ENCODE measurements around the gene CHID1.

CHID1 gene

DNA sequence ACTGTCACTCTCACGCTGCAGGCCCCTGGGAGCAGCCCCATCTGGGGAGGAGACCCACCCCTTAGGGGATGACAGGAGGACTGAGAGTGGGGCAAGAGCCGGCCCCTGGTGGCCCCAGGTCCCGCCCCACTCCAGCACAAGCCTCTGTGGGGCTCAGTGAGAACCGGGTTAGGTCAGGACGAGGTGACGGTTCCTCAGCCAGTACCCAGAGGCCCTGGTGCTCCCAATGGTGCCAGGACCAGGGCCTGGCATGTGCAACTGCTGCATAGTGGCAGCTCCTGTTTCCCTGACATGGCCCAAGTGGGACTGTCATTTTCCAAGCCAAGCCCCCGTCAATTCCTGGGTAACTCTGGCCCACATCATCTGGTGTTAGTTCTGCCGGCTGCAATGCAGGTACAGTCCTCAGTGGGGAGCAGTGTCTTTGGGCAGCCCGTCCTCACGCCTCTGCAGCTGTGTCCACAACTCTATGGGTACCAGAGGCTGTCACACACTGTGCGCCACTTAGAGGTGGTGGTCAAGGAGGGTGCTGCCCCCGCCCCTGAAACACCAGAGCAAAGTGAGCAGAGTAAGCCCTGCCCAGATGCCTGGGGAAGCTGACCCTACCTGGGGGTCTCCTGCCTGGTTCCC lies 15.9 kb downstream of the CHID1 start:
- H3K4me3 Mint-ChIP-seq: no peak overlapping the region

DNA sequence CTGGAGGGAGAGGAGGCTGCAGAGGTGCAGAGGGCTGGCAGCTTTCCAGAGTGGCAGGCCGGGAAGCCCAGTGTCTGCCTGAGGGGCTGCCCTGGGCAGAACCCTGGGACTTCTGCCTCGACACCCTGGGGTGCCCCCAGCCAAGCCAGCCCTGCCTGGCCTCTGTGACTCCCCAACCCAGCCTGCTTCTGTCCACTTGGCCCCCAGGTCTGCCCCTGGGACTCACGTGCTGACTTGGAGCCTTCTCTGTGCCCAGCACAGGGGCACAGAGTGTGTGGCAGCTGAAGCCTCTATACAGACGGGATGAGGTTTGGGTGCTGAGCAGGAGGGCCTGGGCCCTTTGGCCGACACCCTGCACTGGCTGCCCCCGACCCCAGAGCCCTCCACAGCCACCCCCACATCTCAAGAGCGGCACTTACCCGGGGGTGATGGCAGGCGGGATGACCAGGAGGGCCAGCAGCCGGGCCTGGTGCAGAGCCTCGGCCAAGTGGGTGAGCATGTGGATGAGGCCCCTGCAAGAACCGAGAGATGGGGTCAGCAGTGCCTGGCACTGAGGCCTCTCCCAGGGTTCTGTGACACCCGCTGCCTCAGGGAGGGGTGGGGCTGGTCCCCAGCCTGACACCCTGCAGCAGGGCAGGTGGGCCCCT lies 17.5 kb downstream of the CHID1 start:
- H3K27ac Mint-ChIP-seq: no peak overlapping the region
- no peaks in the 10 kb centered on the region for H3K27me3 Mint-ChIP-seq (ENCODE audit: low read depth)
- H3K36me3 Mint-ChIP-seq (ENCODE audit: low read depth): no peaks in the 10 kb centered on the region
- DNase-seq (ENCODE audit: low spot score): no peak
- H3K4me3 Mint-ChIP-seq: no peak overlapping the region
- H3K4me1 Mint-ChIP-seq (ENCODE audit: low read depth): no peaks in the 10 kb centered on the region
- no peaks in the 10 kb centered on the region for H3K9me3 Mint-ChIP-seq

More for the DNA sequence above, 15.9 kb downstream of the CHID1 start:
- no peaks in the 10 kb centered on the region for H3K4me1 Mint-ChIP-seq (ENCODE audit: low read depth)
- no peak for DNase-seq (ENCODE audit: low spot score)
- H3K27ac Mint-ChIP-seq: no peak overlapping the region
- no peaks in the 10 kb centered on the region for H3K36me3 Mint-ChIP-seq (ENCODE audit: low read depth)
- H3K27me3 Mint-ChIP-seq (ENCODE audit: low read depth): no peaks in the 10 kb centered on the region
- H3K9me3 Mint-ChIP-seq: no peaks in the 10 kb centered on the region

GRCh38 chr11:890794-891540 lies 19.6 kb downstream of the CHID1 start:
- H3K4me1 Mint-ChIP-seq (ENCODE audit: low read depth): no peaks in the 10 kb centered on the region
- H3K36me3 Mint-ChIP-seq (ENCODE audit: low read depth): peaks cover 3% of the 10 kb centered on the region
- H3K27me3 Mint-ChIP-seq (ENCODE audit: low read depth): no peaks in the 10 kb centered on the region
- no peak overlapping the region for H3K4me3 Mint-ChIP-seq
- H3K9me3 Mint-ChIP-seq: no peaks in the 10 kb centered on the region
- no peak overlapping the region for H3K27ac Mint-ChIP-seq
- DNase-seq (ENCODE audit: low spot score): no peak

- DNase-seq (ENCODE audit: low spot score): no peak
- no peak overlapping the region for H3K4me3 Mint-ChIP-seq
- no peaks in the 10 kb centered on the region for H3K9me3 Mint-ChIP-seq
- H3K27ac Mint-ChIP-seq: no peak overlapping the region
- H3K27me3 Mint-ChIP-seq (ENCODE audit: low read depth): no peaks in the 10 kb centered on the region
- no peaks in the 10 kb centered on the region for H3K4me1 Mint-ChIP-seq (ENCODE audit: low read depth)
- peaks cover 3% of the 10 kb centered on the region for H3K36me3 Mint-ChIP-seq (ENCODE audit: low read depth)
Measured at GRCh38 chr11:889687-890475, 20.7 kb downstream of the CHID1 start.

GRCh38 chr11:889257-889656 lies 21.4 kb downstream of the CHID1 start:
- no peaks in the 10 kb centered on the region for H3K27me3 Mint-ChIP-seq (ENCODE audit: low read depth)
- no peak overlapping the region for H3K4me3 Mint-ChIP-seq
- H3K4me1 Mint-ChIP-seq (ENCODE audit: low read depth): no peaks in the 10 kb centered on the region
- H3K9me3 Mint-ChIP-seq: no peaks in the 10 kb centered on the region
- H3K36me3 Mint-ChIP-seq (ENCODE audit: low read depth): peaks cover 3% of the 10 kb centered on the region
- DNase-seq (ENCODE audit: low spot score): no peak
- H3K27ac Mint-ChIP-seq: no peak overlapping the region

GRCh38 chr11:888310-889212 lies 22.0 kb downstream of the CHID1 start:
- peaks cover 3% of the 10 kb centered on the region for H3K36me3 Mint-ChIP-seq (ENCODE audit: low read depth)
- no peaks in the 10 kb centered on the region for H3K27me3 Mint-ChIP-seq (ENCODE audit: low read depth)
- no peaks in the 10 kb centered on the region for H3K4me1 Mint-ChIP-seq (ENCODE audit: low read depth)
- H3K9me3 Mint-ChIP-seq: no peaks in the 10 kb centered on the region
- no peak overlapping the region for H3K27ac Mint-ChIP-seq
- no peak overlapping the region for H3K4me3 Mint-ChIP-seq
- DNase-seq (ENCODE audit: low spot score): no peak

GRCh38 chr11:887589-887988 lies 23.0 kb downstream of the CHID1 start:
- no peaks in the 10 kb centered on the region for H3K27me3 Mint-ChIP-seq (ENCODE audit: low read depth)
- no peaks in the 10 kb centered on the region for H3K4me1 Mint-ChIP-seq (ENCODE audit: low read depth)

GRCh38 chr11:886568-886967 lies 24.0 kb downstream of the CHID1 start:
- Mint-ChIP-seq H3K36me3 (ENCODE audit: low read depth) (peaks cover 8% of the 10 kb centered on the region), H3K27ac (no peak overlapping the region), H3K4me3 (no peak overlapping the region), H3K4me1 (ENCODE audit: low read depth) (no peaks in the 10 kb centered on the region), H3K27me3 (ENCODE audit: low read depth) (no peaks in the 10 kb centered on the region), H3K9me3 (no peaks in the 10 kb centered on the region)
- DNase-seq (ENCODE audit: low spot score): no peak

More at GRCh38 chr11:887589-887988, 23.0 kb downstream of the CHID1 start:
- Mint-ChIP-seq H3K4me3 (no peak overlapping the region), H3K9me3 (no peaks in the 10 kb centered on the region), H3K27ac (no peak overlapping the region), H3K36me3 (ENCODE audit: low read depth) (peaks cover 4% of the 10 kb centered on the region)
- no peak for DNase-seq (ENCODE audit: low spot score)

DNA sequence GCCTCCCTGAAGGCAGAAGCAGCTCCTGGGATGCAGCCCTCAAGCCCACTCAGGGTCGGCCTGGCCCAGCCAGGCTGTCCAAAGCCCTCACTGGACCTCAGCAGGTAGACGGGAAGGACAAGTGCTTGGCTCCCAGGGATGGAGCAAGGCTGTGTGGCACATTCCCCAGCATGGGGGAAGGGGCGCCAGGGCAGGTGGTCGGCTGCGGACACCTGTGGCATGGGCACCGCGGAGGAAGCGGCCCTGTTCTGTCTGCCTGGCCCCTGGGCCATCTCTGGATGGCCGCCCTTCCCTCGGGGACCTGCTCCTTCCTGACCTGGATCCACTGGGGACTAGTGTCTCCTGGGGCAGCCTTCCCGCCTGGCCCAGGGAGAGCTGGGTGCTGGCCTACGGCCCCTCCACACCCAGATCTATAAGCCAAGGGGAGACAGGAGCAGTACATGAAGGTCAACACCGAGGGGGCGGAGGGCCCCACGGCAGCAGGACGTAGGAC lies 26.0 kb downstream of the CHID1 start:
- Mint-ChIP-seq H3K27me3 (ENCODE audit: low read depth) (no peaks in the 10 kb centered on the region), H3K36me3 (ENCODE audit: low read depth) (peaks cover 8% of the 10 kb centered on the region), H3K4me1 (ENCODE audit: low read depth) (no peaks in the 10 kb centered on the region), H3K27ac (no peak overlapping the region), H3K4me3 (no peak overlapping the region), H3K9me3 (no peaks in the 10 kb centered on the region)
- no peak for DNase-seq (ENCODE audit: low spot score)

- Mint-ChIP-seq H3K27ac (no peak overlapping the region), H3K9me3 (no peaks in the 10 kb centered on the region), H3K4me3 (no peak overlapping the region), H3K36me3 (ENCODE audit: low read depth) (peaks cover 11% of the 10 kb centered on the region), H3K4me1 (ENCODE audit: low read depth) (no peaks in the 10 kb centered on the region), H3K27me3 (ENCODE audit: low read depth) (no peaks in the 10 kb centered on the region)
- DNase-seq (ENCODE audit: low spot score): no peak
Measured at GRCh38 chr11:883527-883926, 27.1 kb downstream of the CHID1 start.

- Mint-ChIP-seq H3K27me3 (ENCODE audit: low read depth) (no peaks in the 10 kb centered on the region), H3K4me1 (ENCODE audit: low read depth) (no peaks in the 10 kb centered on the region), H3K4me3 (no peak overlapping the region), H3K27ac (no peak overlapping the region), H3K9me3 (no peaks in the 10 kb centered on the region), H3K36me3 (ENCODE audit: low read depth) (peaks cover 11% of the 10 kb centered on the region)
- no peak for DNase-seq (ENCODE audit: low spot score)
Measured at GRCh38 chr11:882596-882995, 28.0 kb downstream of the CHID1 start.

GRCh38 chr11:880447-880846 lies 30.2 kb downstream of the CHID1 start:
- Mint-ChIP-seq H3K9me3 (no peaks in the 10 kb centered on the region), H3K4me3 (no peak overlapping the region), H3K27ac (no peak overlapping the region), H3K36me3 (ENCODE audit: low read depth) (peaks cover 8% of the 10 kb centered on the region), H3K4me1 (ENCODE audit: low read depth) (no peaks in the 10 kb centered on the region), H3K27me3 (ENCODE audit: low read depth) (no peaks in the 10 kb centered on the region)
- no peak for DNase-seq (ENCODE audit: low spot score)

GRCh38 chr11:877565-877964 lies 33.0 kb downstream of the CHID1 start:
- H3K36me3 Mint-ChIP-seq (ENCODE audit: low read depth): peaks cover 7% of the 10 kb centered on the region
- H3K27ac Mint-ChIP-seq: no peak overlapping the region
- peak; percentile 12 for DNase-seq (ENCODE audit: low spot score)
- H3K27me3 Mint-ChIP-seq (ENCODE audit: low read depth): no peaks in the 10 kb centered on the region
- no peaks in the 10 kb centered on the region for H3K9me3 Mint-ChIP-seq
- no peak overlapping the region for H3K4me3 Mint-ChIP-seq
- no peaks in the 10 kb centered on the region for H3K4me1 Mint-ChIP-seq (ENCODE audit: low read depth)

Measured in T-helper 2 cell treated with Interferon-gamma antibody and Interleukin-4, amounts not matched to agents 5 μg/mL and 100 μg/mL, for 36 hours (primary cell).